Measurements from ENCODE around the gene BEND5. TPM values are rescaled to one million over a fixed set of nuclear protein-coding genes. Genes with fewer than 3 reads are reported as not detected.

Gene BEND5
- total RNA-seq, 4 donors from 2014 or later = 4.1 to 13.9 (median 8.1) TPM

DNA sequence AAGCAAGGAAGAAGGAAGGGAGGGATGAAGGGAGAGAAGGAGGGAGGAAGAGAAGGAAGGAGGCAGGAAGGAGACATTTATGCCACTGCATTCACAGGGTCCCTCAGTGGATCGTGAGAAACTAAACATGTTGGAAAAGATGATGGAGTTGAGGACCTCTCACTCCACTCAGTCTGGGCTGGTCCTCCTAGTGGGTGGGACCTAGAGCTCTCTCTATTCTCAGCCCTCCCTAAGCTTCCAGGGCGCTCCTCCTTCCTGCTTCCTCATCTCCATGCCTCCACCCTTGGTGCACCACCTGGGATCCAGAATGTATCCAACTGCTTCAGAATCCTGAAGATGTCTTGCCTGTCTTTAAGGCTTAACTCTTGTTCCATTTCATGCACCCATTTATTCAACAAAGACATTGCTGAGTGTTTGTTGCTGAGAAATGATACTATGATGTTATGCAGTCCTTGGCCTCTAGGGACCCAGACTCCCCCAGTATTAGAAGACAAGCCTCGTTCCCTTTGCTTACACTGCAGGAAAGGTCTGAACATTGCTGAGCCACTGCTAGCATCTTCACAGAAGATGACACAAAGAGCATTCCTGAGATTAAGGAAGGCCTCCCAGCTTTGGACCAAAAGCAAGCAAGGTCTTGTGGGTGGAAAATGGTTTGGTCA lies 88.5 kb downstream of the BEND5 start:
- intact Hi-C loops (cut with DNase I; ENCODE audit: low total_unique reads) = no loop called here
- Histone ChIP-seq H3K4me1 (no peaks in the 10 kb centered on the region), H3K27me3 (no peaks in the 10 kb centered on the region), H3K27ac (no peak overlapping the region), H3K4me3 (no peak overlapping the region), H3K9me3 (no peaks in the 10 kb centered on the region), H3K36me3 (no peaks in the 10 kb centered on the region)
- TF ChIP-seq, protein P1, sequence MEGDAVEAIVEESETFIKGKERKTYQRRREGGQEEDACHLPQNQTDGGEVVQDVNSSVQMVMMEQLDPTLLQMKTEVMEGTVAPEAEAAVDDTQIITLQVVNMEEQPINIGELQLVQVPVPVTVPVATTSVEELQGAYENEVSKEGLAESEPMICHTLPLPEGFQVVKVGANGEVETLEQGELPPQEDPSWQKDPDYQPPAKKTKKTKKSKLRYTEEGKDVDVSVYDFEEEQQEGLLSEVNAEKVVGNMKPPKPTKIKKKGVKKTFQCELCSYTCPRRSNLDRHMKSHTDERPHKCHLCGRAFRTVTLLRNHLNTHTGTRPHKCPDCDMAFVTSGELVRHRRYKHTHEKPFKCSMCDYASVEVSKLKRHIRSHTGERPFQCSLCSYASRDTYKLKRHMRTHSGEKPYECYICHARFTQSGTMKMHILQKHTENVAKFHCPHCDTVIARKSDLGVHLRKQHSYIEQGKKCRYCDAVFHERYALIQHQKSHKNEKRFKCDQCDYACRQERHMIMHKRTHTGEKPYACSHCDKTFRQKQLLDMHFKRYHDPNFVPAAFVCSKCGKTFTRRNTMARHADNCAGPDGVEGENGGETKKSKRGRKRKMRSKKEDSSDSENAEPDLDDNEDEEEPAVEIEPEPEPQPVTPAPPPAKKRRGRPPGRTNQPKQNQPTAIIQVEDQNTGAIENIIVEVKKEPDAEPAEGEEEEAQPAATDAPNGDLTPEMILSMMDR (IDR thresholded peaks at IDR 0.05) = no peak
- no peak for TF ChIP-seq POLR2A (IDR thresholded peaks at IDR 0.05)
- no peak for DNase-seq

DNA sequence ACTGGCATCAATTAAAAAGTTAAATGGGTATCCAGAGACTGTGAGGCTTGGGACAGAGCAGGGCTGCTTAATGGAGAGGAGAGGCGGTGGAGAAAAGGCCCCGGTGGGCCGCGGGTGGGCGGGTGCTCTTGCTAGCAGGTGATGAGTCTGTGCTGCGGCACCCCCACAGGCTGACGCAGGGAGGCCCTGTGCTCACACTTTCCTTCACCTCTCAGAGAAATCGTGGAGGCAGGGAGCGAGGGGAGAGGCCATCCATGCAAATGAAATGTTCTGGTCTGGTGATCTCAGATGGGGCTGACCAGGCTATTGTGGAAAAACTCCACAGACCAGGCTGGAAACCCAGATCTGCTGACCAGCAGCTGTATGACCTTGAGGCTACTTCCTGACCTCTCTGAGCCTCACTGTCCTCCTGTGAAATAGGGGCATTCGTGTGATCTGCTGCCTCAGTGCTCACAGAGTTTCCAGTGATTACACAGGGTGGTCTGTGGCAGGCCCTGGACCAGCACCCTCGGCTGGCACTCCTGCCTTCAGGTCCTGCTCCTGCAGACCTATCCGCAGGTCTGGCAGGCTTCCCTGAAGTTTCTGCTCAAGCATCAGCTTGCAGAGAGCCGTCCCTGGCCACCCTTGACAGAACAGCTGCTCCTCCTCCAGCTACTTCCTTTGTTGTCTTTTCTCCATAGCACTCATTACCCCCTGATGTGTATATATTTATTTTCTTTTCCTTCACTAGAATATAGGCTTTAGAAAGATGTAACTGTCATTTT lies 89.2 kb downstream of the BEND5 start:
- Histone ChIP-seq H3K4me1 (no peaks in the 10 kb centered on the region), H3K9me3 (no peaks in the 10 kb centered on the region), H3K36me3 (no peaks in the 10 kb centered on the region), H3K27ac (no peak overlapping the region), H3K27me3 (no peaks in the 10 kb centered on the region), H3K4me3 (no peak overlapping the region)
- no peak for DNase-seq
- intact Hi-C loops (cut with DNase I; ENCODE audit: low total_unique reads) = no loop called here
- no peak for TF ChIP-seq POLR2A (IDR thresholded peaks at IDR 0.05)
- TF ChIP-seq, protein P1 (IDR thresholded peaks at IDR 0.05) = no peak

DNA sequence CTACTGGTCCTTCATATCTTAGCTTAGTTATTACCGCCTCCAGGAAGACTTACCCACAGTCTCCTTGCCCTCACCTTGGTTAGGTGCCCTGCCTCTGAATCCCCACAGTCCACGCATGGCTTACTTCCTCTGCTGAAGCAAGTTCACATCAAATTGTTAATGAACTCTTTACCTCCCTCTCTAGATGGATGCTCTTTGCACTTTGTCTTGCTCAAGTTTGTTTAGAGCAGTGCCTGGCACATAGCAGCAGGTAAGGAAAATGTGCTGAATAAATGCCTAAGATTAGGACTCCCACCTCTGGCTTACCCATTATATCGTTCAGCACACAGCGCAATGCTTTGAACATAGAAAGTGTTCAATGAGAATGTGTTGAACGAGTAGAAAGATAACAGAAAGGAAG lies 90.5 kb downstream of the BEND5 start:
- intact Hi-C loops (cut with DNase I; ENCODE audit: low total_unique reads) = no loop called here
- Histone ChIP-seq H3K27ac (no peak overlapping the region), H3K27me3 (no peaks in the 10 kb centered on the region), H3K9me3 (no peaks in the 10 kb centered on the region), H3K4me3 (no peak overlapping the region), H3K36me3 (no peaks in the 10 kb centered on the region), H3K4me1 (no peaks in the 10 kb centered on the region)
- TF ChIP-seq POLR2A (IDR thresholded peaks at IDR 0.05) = no peak
- TF ChIP-seq, protein P1 (IDR thresholded peaks at IDR 0.05) = no peak
- DNase-seq = no peak

DNA sequence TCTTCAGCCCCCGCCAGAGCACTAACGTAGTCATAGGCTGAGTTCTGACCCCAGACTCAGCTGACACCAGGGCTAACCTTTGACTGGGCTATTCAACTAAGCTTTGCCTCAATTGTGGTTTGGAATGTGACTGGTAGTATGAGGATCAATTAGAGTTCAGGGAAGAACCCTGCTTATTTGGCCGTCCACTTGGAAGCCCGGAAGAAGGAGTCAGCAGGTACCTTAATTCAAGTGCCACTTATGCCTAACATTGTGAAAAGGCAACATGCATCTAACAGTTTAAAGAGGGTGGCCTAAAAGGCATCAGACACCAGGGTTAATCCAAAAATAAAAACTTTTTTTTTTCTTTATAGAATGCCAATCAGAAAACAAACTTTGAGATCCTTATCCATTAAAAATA lies 92.3 kb downstream of the BEND5 start:
- intact Hi-C loops (cut with DNase I; ENCODE audit: low total_unique reads) = no loop called here
- Histone ChIP-seq H3K4me1 (no peaks in the 10 kb centered on the region), H3K27ac (no peak overlapping the region), H3K36me3 (no peaks in the 10 kb centered on the region), H3K27me3 (no peaks in the 10 kb centered on the region), H3K9me3 (no peaks in the 10 kb centered on the region), H3K4me3 (no peak overlapping the region)
- TF ChIP-seq, protein P1 (IDR thresholded peaks at IDR 0.05) = no peak
- TF ChIP-seq POLR2A (IDR thresholded peaks at IDR 0.05) = no peak
- no peak for DNase-seq

DNA sequence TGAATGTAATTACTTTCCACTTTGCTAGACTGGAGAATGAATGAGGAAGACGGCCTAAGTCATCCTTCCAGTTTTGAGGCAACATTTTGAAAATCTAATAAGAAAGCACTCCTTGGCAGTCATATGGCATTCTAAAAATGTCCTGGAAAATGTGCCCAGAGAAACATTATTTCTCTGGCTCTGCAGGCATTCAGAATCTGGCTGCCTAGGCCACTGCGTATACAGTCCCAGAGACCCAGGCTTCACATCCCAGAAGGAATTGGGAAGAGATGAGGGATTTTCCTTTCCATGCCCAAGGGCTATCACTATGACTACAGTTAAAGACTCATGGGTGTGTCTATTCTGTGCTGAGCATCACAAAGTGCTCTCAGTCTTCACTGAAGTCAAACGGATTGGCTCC lies 92.9 kb downstream of the BEND5 start:
- Histone ChIP-seq H3K27ac (no peak overlapping the region), H3K4me1 (no peaks in the 10 kb centered on the region), H3K4me3 (no peak overlapping the region), H3K36me3 (no peaks in the 10 kb centered on the region), H3K9me3 (no peaks in the 10 kb centered on the region), H3K27me3 (no peaks in the 10 kb centered on the region)
- no peak for DNase-seq
- intact Hi-C loops (cut with DNase I; ENCODE audit: low total_unique reads) = no loop called here
- TF ChIP-seq, protein P1 (IDR thresholded peaks at IDR 0.05) = no peak
- TF ChIP-seq POLR2A (IDR thresholded peaks at IDR 0.05) = no peak
